IMR-90 (cell line): ENCODE measurements around the gene TPD52L2. TPM values are rescaled to one million over a fixed set of nuclear protein-coding genes. Genes with fewer than 3 reads are reported as not detected.
A peak's percentile ranks its signal among the peaks of the same experiment; 100 is the strongest.

Experiments
- ATAC-seq: fragments of 200-7000 bp; cut with Tn5 transposase; 2 replicates; pipeline ENCODE4 v1.9.1; 2020; ENCODE audit warnings: low read depth, mild to moderate bottlenecking, moderate library complexity
- BruUV-seq: library from RNA; stranded (reverse); fragments of 400-500 nt; replicated peaks from 2 replicates; lab custom pipeline; 2021; lab: Mats Ljungman, UMichigan
- CTCF ChIA-PET: fragments of 300-600 bp; formaldehyde crosslinking; extraction: SDS; loops from one replicate; lab custom pipeline; 2021; ENCODE audit warnings: antibody characterized with exemption; lab: Yijun Ruan, JAX
- POLR2A ChIA-PET: fragments of 300-600 bp; sonication (Branson Sonifier 250); formaldehyde crosslinking; loops from one replicate; lab custom pipeline; 2022; ENCODE audit warnings: antibody characterized with exemption; ENCODE audit not compliant: unreplicated experiment; lab: Charles Lee
- DNase-seq: peaks from one replicate; pipeline ENCODE4 v3.0.0; 2013
- H2AFZ ChIP-seq: replicated peaks from 2 replicates; pipeline ENCODE3; 2013; ENCODE audit warnings: low read length, mild to moderate bottlenecking; ENCODE audit not compliant: poor library complexity
- H2AK5ac ChIP-seq: 2 replicates; pipeline ENCODE4 v1.6.1; 2013; ENCODE audit warnings: low read depth, low read length, inconsistent platforms
- H2AK9ac ChIP-seq: replicated peaks from 2 replicates; pipeline ENCODE3; 2013; ENCODE audit warnings: mild to moderate bottlenecking, low read depth, low read length, moderate library complexity; ENCODE audit not compliant: poor library complexity
- H2BK120ac ChIP-seq: 2 replicates; pipeline ENCODE4 v1.6.1; 2013; ENCODE audit warnings: low read depth, low read length, inconsistent platforms
- H2BK15ac ChIP-seq: 3 replicates; pipeline ENCODE4 v1.6.1; 2013; ENCODE audit warnings: low read depth, low read length, inconsistent platforms
- H2BK20ac ChIP-seq: 2 replicates; pipeline ENCODE4 v1.6.1; 2013; ENCODE audit warnings: low read depth, mild to moderate bottlenecking, inconsistent platforms, low read length, moderate library complexity
- H2BK5ac ChIP-seq: 2 replicates; pipeline ENCODE4 v1.6.1; 2013; ENCODE audit warnings: mild to moderate bottlenecking, low read depth, low read length, inconsistent platforms; ENCODE audit not compliant: poor library complexity, severe bottlenecking
- H3K14ac ChIP-seq: replicated peaks from 2 replicates; pipeline ENCODE4 v1.6.1; 2013; ENCODE audit warnings: low read depth, low read length, inconsistent platforms
- H3K18ac ChIP-seq: 2 replicates; pipeline ENCODE4 v1.6.1; 2013; ENCODE audit warnings: low read depth, low read length, control low read depth
- H3K23ac ChIP-seq: 2 replicates; pipeline ENCODE4 v1.6.1; 2013; ENCODE audit warnings: low read depth, low read length, inconsistent platforms
- H3K27ac ChIP-seq: 2 replicates; pipeline ENCODE4 v1.5.1; 2013; ENCODE audit warnings: mild to moderate bottlenecking, control low read depth, low read length; ENCODE audit not compliant: insufficient read depth
- H3K27me3 ChIP-seq: 2 replicates; pipeline ENCODE4 v1.6.1; 2013; ENCODE audit warnings: low read length; ENCODE audit not compliant: control insufficient read depth, insufficient read depth
- H3K36me3 ChIP-seq: 2 replicates; pipeline ENCODE4 v1.6.1; 2013; ENCODE audit warnings: low read length, mixed read lengths; ENCODE audit not compliant: control insufficient read depth, insufficient read depth
- H3K4ac ChIP-seq: 2 replicates; pipeline ENCODE4 v1.6.1; 2013; ENCODE audit warnings: low read depth, low read length, inconsistent platforms
- H3K4me1 ChIP-seq: 2 replicates; pipeline ENCODE4 v1.6.1; 2013; ENCODE audit warnings: low read length, mixed read lengths; ENCODE audit not compliant: control insufficient read depth, insufficient read depth
- H3K4me2 ChIP-seq: 2 replicates; pipeline ENCODE4 v1.6.1; 2013; ENCODE audit warnings: low read depth, mild to moderate bottlenecking, control low read depth, low read length, moderate library complexity
- H3K4me3 ChIP-seq: 2 replicates; pipeline ENCODE4 v1.5.1; 2013; ENCODE audit warnings: low read depth, mild to moderate bottlenecking, control low read depth, low read length, moderate library complexity; ENCODE audit not compliant: insufficient read depth
- H3K56ac ChIP-seq: 2 replicates; pipeline ENCODE4 v1.6.1; 2013; ENCODE audit warnings: low read length, inconsistent platforms; ENCODE audit not compliant: insufficient read depth; ENCODE audit errors: extremely low read depth
- H3K79me1 ChIP-seq, 2 experiments: 2 replicates each; pipeline ENCODE4 v1.6.1; 2013; ENCODE audit warnings: low read length in 2 of 2, inconsistent platforms in 1 of 2, low read depth in 1 of 2
- H3K9ac ChIP-seq: 2 replicates; pipeline ENCODE4 v1.6.1; 2013; ENCODE audit warnings: low read depth, low read length, control low read depth
- H3K9me1 ChIP-seq: 2 replicates; pipeline ENCODE4 v1.6.1; 2013; ENCODE audit warnings: low read length, inconsistent platforms; ENCODE audit not compliant: insufficient read depth
- H3K9me3 ChIP-seq: 2 replicates; pipeline ENCODE4 v1.6.1; 2013; ENCODE audit warnings: low read length; ENCODE audit not compliant: control insufficient read depth, insufficient read depth
- H4K20me1 ChIP-seq: 2 replicates; pipeline ENCODE4 v1.6.1; 2013; ENCODE audit warnings: low read length, inconsistent platforms; ENCODE audit not compliant: insufficient read depth
- H4K5ac ChIP-seq: 2 replicates; pipeline ENCODE4 v1.6.1; 2013; ENCODE audit warnings: mild to moderate bottlenecking, low read depth, low read length, control low read depth
- H4K8ac ChIP-seq, 2 experiments: 2 replicates each; pipeline ENCODE4 v1.6.1; 2013; ENCODE audit warnings: low read depth in 2 of 2, low read length in 2 of 2, control low read depth in 1 of 2, inconsistent platforms in 1 of 2
- H4K91ac ChIP-seq: 2 replicates; pipeline ENCODE4 v1.6.1; 2013; ENCODE audit warnings: low read depth, low read length, inconsistent platforms; ENCODE audit not compliant: insufficient read depth
- CEBPB ChIP-seq: IDR thresholded peaks from 2 replicates; pipeline ENCODE4 v1.6.1; 2012; ENCODE audit warnings: low read depth, low read length, improper control_type of control experiment
- FOS ChIP-seq: fragments of 150-350 bp; IDR thresholded peaks from 2 replicates; pipeline ENCODE4 v1.6.1; 2016; ENCODE audit warnings: low read depth, low read length
- MAZ ChIP-seq: IDR thresholded peaks from 2 replicates; pipeline ENCODE4 v1.6.1; 2012; ENCODE audit warnings: low read depth, mild to moderate bottlenecking, low read length, improper control_type of control experiment, moderate library complexity, borderline replicate concordance
- MXI1 ChIP-seq: IDR thresholded peaks from 2 replicates; pipeline ENCODE4 v1.6.1; 2012; ENCODE audit warnings: low read depth, mild to moderate bottlenecking, low read length, moderate library complexity, borderline replicate concordance
- WGBS, 2 experiments: methylation state at CpG; one replicate each; pipeline versions ENCODE4 v1.1.5 to v1.1.7; 2013; ENCODE audit warnings: missing lambda C conversion rate in 2 of 2; ENCODE audit not compliant: insufficient read length in 1 of 2; ENCODE audit errors: extremely low coverage in 2 of 2; 5-methylcytosine and 5-hydroxymethylcytosine counted together
- dilution Hi-C: fragments of 300-500 bp; cut with HindIII; formaldehyde crosslinking; loops from one replicate; pipeline ENCODE4 v1.14.3; 2018; ENCODE audit warnings: low sequenced_read_pairs; ENCODE audit not compliant: unreplicated experiment
- in situ Hi-C: fragments of 300-500 bp; cut with MboI; formaldehyde crosslinking; loops from 3 replicates; pipeline ENCODE4 v1.14.3; 2019; ENCODE audit warnings: low sequenced_read_pairs, inconsistent platforms, mixed read lengths
- intact Hi-C: fragments of 100-400 bp; cut with micrococcal nuclease; formaldehyde crosslinking; loops from 2 replicates; pipeline ENCODE4 v1.10.0; 2022
- polyA plus RNA-seq, 3 experiments: library from polyadenylated mRNA; depleted of rRNA; stranded (reverse); fragments of >200 nt; gene quantifications; 2 replicates each; pipeline ENCODE4 v1.2.3, GENCODE V29; 2012; ENCODE audit warnings: low replicate concordance in 1 of 3
- total RNA-seq: library from RNA; depleted of rRNA; stranded (reverse); fragments of >200 nt; gene quantifications from 2 replicates; pipeline ENCODE4 v1.2.3, GENCODE V29; 2012

TPD52L2 gene
- total and polyA plus RNA-seq, 2 of the 4 experiments (the other 2 are of a cell fraction), result 113 to 189 TPM

- peak within 1 kb of the TSS; percentile 48 for H3K9ac ChIP-seq
- CTCF ChIA-PET, result no interaction called here
Measured at GRCh38 chr20:63830841-63831588, 34.1 kb upstream of the TPD52L2 start, which contains the start of gene ZBTB46. ZBTB46 (minus strand) TSS chr20:63831264; CDS start chr20:63790757, 40,507 bp downstream.

More at GRCh38 chr20:63830841-63831588, 34.1 kb upstream of the TPD52L2 start, which contains the start of gene ZBTB46:
- Histone ChIP-seq H4K20me1 (peaks cover 32% of the 10 kb centered on the region; the same call in 1 of the 2 replicates), H3K27ac (peak within 1 kb of the TSS; percentile 34), H3K9me3 (no peaks in the 10 kb centered on the region), H3K4me3 (peak within 1 kb of the TSS; percentile 59), H2BK20ac (no peak within 1 kb of the TSS), H2BK5ac (no peak within 1 kb of the TSS), H3K4ac (0 out of 2 replicates have a peak within 1 kb of the TSS, but pooled peaks have one; percentile 34), H3K27me3 (no peaks in the 10 kb centered on the region), H2AK5ac (0 out of 2 replicates have a peak within 1 kb of the TSS, but pooled peaks have one; percentile 20), H3K14ac (peak within 1 kb of the TSS; percentile 85; the same call in 1 of the 2 replicates), H4K91ac (peak within 1 kb of the TSS; percentile 52; the same call in 1 of the 2 replicates), H4K5ac (no peak within 1 kb of the TSS), H3K79me1 (peaks cover 18 to 51% of the 10 kb centered on the region in 2 experiments), H2BK120ac (peak within 1 kb of the TSS; percentile 3), H3K36me3 (no peaks in the 10 kb centered on the region), H3K23ac (peak within 1 kb of the TSS; percentile 70; the same call in 1 of the 2 replicates), H4K8ac (peak within 1 kb of the TSS in 1 of 2 experiments; percentile 22; a peak in 2 of 4 replicates), H2AK9ac (peak within 1 kb of the TSS; percentile 90), H3K56ac (no peak within 1 kb of the TSS), H2BK15ac (no peak within 1 kb of the TSS), H3K18ac (no peak within 1 kb of the TSS), H2AFZ (peak within 1 kb of the TSS; percentile 90), H3K4me1 (peaks cover 40% of the 10 kb centered on the region), H3K9me1 (peaks cover 25% of the 10 kb centered on the region), H3K4me2 (peak within 1 kb of the TSS; percentile 93)
- POLR2A ChIA-PET, result no interaction called here
- in situ Hi-C loops, result no loop called here
- DNase-seq (peak; percentile 49), ATAC-seq (peak; percentile 65)
- WGBS, 2 experiments, result 0% methylated on average over 54 of the region's 147 CpGs; no CpG with 5 or more reads in 1 of the 2 experiments
- no TSS peak for BruUV-seq
- dilution Hi-C loops, result no loop called here
- intact Hi-C loops, result loop anchor here (1.0 kb wide), 1 partner anchor 33 kb away; no protein-coding TSS in a partner anchor
- peak; percentile 39; the same call in 1 of the 2 replicates for TF ChIP-seq MAZ
- TF ChIP-seq FOS, result no peak
- no peak for TF ChIP-seq MXI1
- TF ChIP-seq CEBPB, result no peak
